ENCODE data around the gene ARMH2.

GRCh38 chr6:24777227-24777626 lies 21.5 kb downstream of the ARMH2 start:
- TF ChIP-seq MAX (IDR thresholded peaks at IDR 0.05) = no peak
- no peak for TF ChIP-seq EZH2phosphoT487 (IDR thresholded peaks at IDR 0.05; ENCODE audit: borderline replicate concordance)
- no peak for TF ChIP-seq ZFX (IDR thresholded peaks at IDR 0.05)

Measured in HCT116 (cell line).